Adrenal gland (tissue), 12 donors: ENCODE results near the gene ADAMTSL1. TPM values are rescaled to one million over a fixed set of nuclear protein-coding genes. Genes with fewer than 3 reads are reported as not detected.

ENCODE experiments used
- DNase-seq, 7 donors: peaks; one replicate each; pipeline ENCODE4 v3.0.0-alpha.2; 2019 to 2020
- H3K27ac ChIP-seq, 5 donors: fragments of 200-600 bp; sonication (generic) in 4 of 5; 1 replicate in 3 of 5; 2 replicates in 2 of 5; pipeline versions ENCODE4 v1.5.1 to v1.8.0; 2016 to 2020; ENCODE audit warnings: mild to moderate bottlenecking in 1 of 5
- H3K27me3 ChIP-seq: fragments of 200-600 bp; 2 replicates; pipeline ENCODE4 v1.8.0; 2021
- H3K36me3 ChIP-seq, 2 donors: fragments of 200-600 bp; replicated peaks in 1 of 2; 1 replicate in 1 of 2; 2 replicates in 1 of 2; pipeline versions ENCODE4 v1.5.1 to v1.8.0; 2018 to 2022
- H3K4me1 ChIP-seq, 2 donors: fragments of 200-600 bp; replicated peaks in 1 of 2; 1 replicate in 1 of 2; 2 replicates in 1 of 2; pipeline versions ENCODE4 v1.5.1 to v1.8.0; 2018 to 2021
- H3K4me3 ChIP-seq, 4 donors: fragments of 200-600 bp; sonication (generic) in 3 of 4; one replicate each; pipeline ENCODE4 v1.5.1; 2016 to 2018
- H3K9me3 ChIP-seq, 3 donors: fragments of 200-600 bp; sonication (generic) in 1 of 3; replicated peaks in 1 of 3; 1 replicate in 2 of 3; 2 replicates in 1 of 3; pipeline versions ENCODE4 v1.5.1 to v1.8.0; 2016 to 2021
- POLR2A ChIP-seq, 2 donors: fragments of 450-650 bp; IDR thresholded peaks; one replicate each; pipeline ENCODE4 v1.6.1; 2017; ENCODE audit warnings: antibody characterized with exemption in 2 of 2, mild to moderate bottlenecking in 2 of 2, moderate library complexity in 1 of 2
- WGBS, 4 donors: extraction: QIAGEN DNeasy Blood & Tissue Kit in 2 of 4; methylation state at CpG; one replicate each; pipeline versions ENCODE4 v1.1.5 to v1.1.7; 2013 to 2017; 5-methylcytosine and 5-hydroxymethylcytosine counted together
- intact Hi-C, 2 donors: fragments of 100-400 bp; cut with DNase I; formaldehyde crosslinking; loops; one replicate each; pipeline versions ENCODE4 v1.14.1 to v1.15.0; 2022 to 2023
- polyA plus RNA-seq, 3 donors: library from polyadenylated mRNA; stranded (reverse); fragments of 200-250 nt in 2 of 3; fragments of 350-450 nt in 1 of 3; fragmentation: Illumina TruSeq in 1 of 3; extraction: RNeasy Lipid Tissue Mini Kit (QIAGEN cat#74804) in 1 of 3; gene quantifications; one replicate each; pipeline ENCODE4 v1.2.3, GENCODE V29; 2013 to 2014
- total RNA-seq, 9 donors: library from RNA; depleted of rRNA in 4 of 9; stranded (reverse); fragments of >200 nt in 4 of 9; fragments of 120-200 nt in 1 of 9; fragmentation: NEBNext Ultra II Directional in 1 of 9; extraction: Animal tissue kit (Norgen Biotek cat#: 25700) in 1 of 9; gene quantifications; one replicate each; pipeline versions ENCODE4 v1.1.0 to v1.2.4, GENCODE V29; 2013 to 2023
- TF ChIP-seq, protein P1 (sequence below), 6 experiments: fragments of 450-650 bp in 4 of 6; fragments of 200-600 bp in 2 of 6; sonication (generic) in 1 of 6; IDR thresholded peaks; 1 replicate in 5 of 6; 2 replicates in 1 of 6; pipeline versions ENCODE4 v1.5.1 to v1.8.0; 2016 to 2021; ENCODE audit warnings: antibody characterized with exemption in 6 of 6, mild to moderate bottlenecking in 2 of 6, moderate library complexity in 1 of 6
- donor health status: healthy with polysubstance abuse.
- donor health status: Bipolar disorder and iron deficiency.
- donor health status: DM: yes; HTN: yes; CAD: no.
- donor health status: DM: no; HTN: no; CAD: no.
- donor health status: DM: no; HTN: no; CAD: no.
- donor health status: DM: yes; HTN: yes; CAD: no.

Gene ADAMTSL1
- total and polyA plus RNA-seq, 12 donors: 4.9 to 38.1 (median 20.6) TPM

- Histone ChIP-seq H3K36me3 (no peaks in the 10 kb centered on the region), H3K4me3 (no peak overlapping the region), H3K27ac (no peak overlapping the region), H3K27me3 (no peaks in the 10 kb centered on the region), H3K4me1 (peaks cover 8 to 10% of the 10 kb centered on the region in 2 donors), H3K9me3 (no peaks in the 10 kb centered on the region)
- DNase-seq: no peak
- TF ChIP-seq POLR2A (IDR thresholded peaks at IDR 0.05): no peak
- TF ChIP-seq, protein P1, sequence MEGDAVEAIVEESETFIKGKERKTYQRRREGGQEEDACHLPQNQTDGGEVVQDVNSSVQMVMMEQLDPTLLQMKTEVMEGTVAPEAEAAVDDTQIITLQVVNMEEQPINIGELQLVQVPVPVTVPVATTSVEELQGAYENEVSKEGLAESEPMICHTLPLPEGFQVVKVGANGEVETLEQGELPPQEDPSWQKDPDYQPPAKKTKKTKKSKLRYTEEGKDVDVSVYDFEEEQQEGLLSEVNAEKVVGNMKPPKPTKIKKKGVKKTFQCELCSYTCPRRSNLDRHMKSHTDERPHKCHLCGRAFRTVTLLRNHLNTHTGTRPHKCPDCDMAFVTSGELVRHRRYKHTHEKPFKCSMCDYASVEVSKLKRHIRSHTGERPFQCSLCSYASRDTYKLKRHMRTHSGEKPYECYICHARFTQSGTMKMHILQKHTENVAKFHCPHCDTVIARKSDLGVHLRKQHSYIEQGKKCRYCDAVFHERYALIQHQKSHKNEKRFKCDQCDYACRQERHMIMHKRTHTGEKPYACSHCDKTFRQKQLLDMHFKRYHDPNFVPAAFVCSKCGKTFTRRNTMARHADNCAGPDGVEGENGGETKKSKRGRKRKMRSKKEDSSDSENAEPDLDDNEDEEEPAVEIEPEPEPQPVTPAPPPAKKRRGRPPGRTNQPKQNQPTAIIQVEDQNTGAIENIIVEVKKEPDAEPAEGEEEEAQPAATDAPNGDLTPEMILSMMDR (IDR thresholded peaks at IDR 0.05): no peak
- intact Hi-C loops: no loop called here
- 82 to 89% (median 86%) methylated on average over 2 of the region's 2 CpGs for WGBS, 4 donors
Measured at GRCh38 chr9:18429070-18429469, 44.9 kb upstream of the ADAMTSL1 start.

DNA sequence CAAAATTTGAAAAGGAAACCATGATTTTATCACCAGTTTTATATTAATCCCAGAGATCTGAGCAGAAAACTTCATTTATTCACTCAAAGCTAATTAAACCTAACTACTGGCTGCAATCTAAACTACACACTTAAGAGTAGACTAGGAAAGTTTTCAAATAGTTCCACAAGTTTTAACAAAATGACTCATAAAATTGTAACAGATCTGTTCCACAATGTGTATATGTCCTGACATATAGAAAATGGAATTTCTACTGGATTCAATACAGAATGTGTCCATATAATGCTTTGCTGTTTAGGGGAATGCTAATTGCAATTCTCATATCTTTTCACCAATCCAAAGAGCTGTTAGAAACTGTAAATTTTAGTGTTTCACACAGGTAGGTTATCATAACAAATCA, 40.3 kb upstream of the ADAMTSL1 start:
- Histone ChIP-seq H3K4me3 (no peak overlapping the region), H3K27ac (no peak overlapping the region), H3K4me1 (peaks cover 22 to 23% of the 10 kb centered on the region in 2 donors), H3K36me3 (no peaks in the 10 kb centered on the region), H3K9me3 (no peaks in the 10 kb centered on the region), H3K27me3 (no peaks in the 10 kb centered on the region)
- intact Hi-C loops: no loop called here
- no peak for TF ChIP-seq POLR2A (IDR thresholded peaks at IDR 0.05)
- TF ChIP-seq, protein P1 (IDR thresholded peaks at IDR 0.05): no peak
- DNase-seq: no peak

- DNase-seq: peak; percentile 48 to 87 (median 78)
- H3K9me3 ChIP-seq: no peaks in the 10 kb centered on the region
- no peaks in the 10 kb centered on the region for H3K27me3 ChIP-seq
- peak overlapping the region; percentile 57 to 89 (median 81) for H3K27ac ChIP-seq
- 9 to 22% (median 16%) methylated on average over 7 to 9 of the region's 9 CpGs for WGBS, 4 donors
- peak overlapping the region in 1 of 4 donors; percentile 46 for H3K4me3 ChIP-seq
- H3K4me1 ChIP-seq: peaks cover 22 to 26% of the 10 kb centered on the region in 2 donors
- TF ChIP-seq, protein P1 (IDR thresholded peaks at IDR 0.05): no peak
- peak in 1 of 2 donors; percentile 18 for TF ChIP-seq POLR2A (IDR thresholded peaks at IDR 0.05)
- no peaks in the 10 kb centered on the region for H3K36me3 ChIP-seq
- intact Hi-C loops: no loop called here
Measured at GRCh38 chr9:18437315-18438201, 36.4 kb upstream of the ADAMTSL1 start.

DNA sequence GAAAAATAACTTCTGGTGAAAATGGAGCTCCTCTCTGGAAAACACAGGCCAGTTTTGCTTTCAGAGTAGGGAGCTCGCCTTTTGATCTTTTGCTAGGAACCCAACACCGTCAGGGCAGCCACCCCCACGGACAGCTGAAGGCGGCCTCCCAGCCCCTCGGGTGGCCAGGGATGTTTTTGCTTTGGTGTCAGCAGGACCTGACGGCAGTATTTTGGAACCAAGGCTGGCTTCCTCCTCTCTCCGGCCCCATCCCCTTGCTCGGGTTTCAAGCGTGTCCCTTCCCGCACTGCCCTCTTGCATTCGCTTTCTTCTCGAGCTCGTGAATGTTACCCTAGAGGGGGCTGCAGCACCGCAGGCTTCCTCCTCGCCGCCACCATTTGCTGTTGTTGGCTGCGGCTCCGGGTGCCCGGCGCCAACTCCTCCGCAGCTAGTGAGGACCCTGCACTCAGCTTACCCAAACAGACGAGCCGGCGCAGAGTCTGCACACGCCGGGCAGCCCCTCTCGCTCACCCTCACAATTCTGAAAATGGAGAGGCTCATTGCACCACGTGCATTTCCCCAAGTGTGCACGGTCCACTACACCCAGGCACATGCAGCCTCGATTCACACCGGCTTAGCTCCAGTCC, 35.5 kb upstream of the ADAMTSL1 start:
- Histone ChIP-seq H3K27me3 (no peaks in the 10 kb centered on the region), H3K4me1 (peaks cover 22 to 30% of the 10 kb centered on the region in 2 donors), H3K4me3 (peak overlapping the region in 1 of 4 donors; percentile 46), H3K36me3 (no peaks in the 10 kb centered on the region), H3K9me3 (no peaks in the 10 kb centered on the region), H3K27ac (peak overlapping the region in 4 of 5 donors; percentile 63 to 89 (median 81))
- TF ChIP-seq, protein P1 (IDR thresholded peaks at IDR 0.05): no peak
- no peak for TF ChIP-seq POLR2A (IDR thresholded peaks at IDR 0.05)
- intact Hi-C loops: no loop called here
- WGBS, 4 donors: 31 to 41% (median 37%) methylated on average over 28 to 31 of the region's 31 CpGs
- peak in 5 of 7 donors; percentile 20 to 55 (median 22) for DNase-seq
